AG08395 (cell line): Measurements from ENCODE around the gene TBX5.
"Not testable (repeated sequence)": the region's sequence is repeated elsewhere in the genome, so short reads cannot be mapped to it uniquely, and the experiment has no call there.

Experiments
- DNase-seq: peaks from one replicate; pipeline ENCODE4 v3.0.0; 2012; ENCODE audit warnings: mixed read lengths, low spot score

Gene TBX5

GRCh38 chr12:114371733-114372132 lies 34.2 kb downstream of the TBX5 start:
- DNase-seq, result no peak

GRCh38 chr12:114371250-114371649 lies 34.7 kb downstream of the TBX5 start:
- no peak for DNase-seq

DNA sequence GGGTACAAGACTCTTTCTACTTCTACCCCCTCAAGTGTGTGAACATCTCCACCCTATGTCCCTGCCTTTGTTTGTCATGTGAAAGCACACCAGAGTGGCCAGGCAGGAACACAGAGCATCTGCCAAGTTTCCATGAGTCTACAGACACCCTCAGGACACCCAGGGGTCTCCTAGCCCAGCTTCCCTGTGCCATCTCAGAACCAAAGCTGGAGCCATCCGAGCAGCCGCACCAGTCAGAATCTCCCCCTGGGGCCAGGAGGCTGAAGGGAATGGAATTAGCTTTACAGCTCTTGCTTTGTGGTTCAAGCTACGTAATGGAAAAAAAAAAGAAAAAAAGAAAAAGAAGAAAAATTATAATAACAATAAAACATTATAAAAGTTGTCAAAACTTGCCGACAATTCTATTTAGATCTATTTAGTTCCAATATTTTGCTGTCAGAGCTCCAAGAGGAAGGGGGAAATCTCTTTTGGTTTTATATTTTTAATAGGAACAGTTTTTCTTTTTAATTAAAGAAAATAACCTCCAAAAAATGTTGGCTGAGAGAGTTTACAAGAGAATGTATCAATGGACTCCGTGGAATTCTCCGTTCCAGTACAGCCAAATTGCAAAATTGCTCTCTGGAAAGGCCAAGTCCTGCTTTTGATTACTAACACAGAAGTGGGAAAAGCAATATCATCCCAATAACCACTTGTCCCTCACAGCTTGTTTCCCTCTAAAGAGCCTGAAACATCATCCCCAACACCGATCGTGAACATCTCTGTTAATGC lies 37.1 kb downstream of the TBX5 start:
- DNase-seq, result no peak

DNA sequence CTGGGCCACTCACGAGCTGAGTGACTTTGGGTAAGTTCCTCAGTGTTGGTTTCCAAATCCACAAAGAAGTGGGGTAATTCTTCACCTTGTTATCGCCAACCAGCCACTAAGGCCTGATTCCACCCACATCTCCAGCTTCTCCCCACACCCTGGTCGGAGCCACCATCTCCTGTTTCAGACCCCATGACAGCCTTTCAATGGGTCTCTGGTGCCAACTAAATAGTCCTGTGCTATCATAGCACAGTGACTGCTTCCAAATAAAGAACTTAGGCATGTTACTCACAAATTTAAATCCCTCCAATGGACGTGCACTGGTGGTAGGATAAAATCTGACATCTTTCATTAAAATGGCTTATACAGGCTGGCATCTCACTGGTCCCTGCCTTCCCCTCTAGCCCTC lies 44.0 kb downstream of the TBX5 start:
- no peak for DNase-seq

DNA sequence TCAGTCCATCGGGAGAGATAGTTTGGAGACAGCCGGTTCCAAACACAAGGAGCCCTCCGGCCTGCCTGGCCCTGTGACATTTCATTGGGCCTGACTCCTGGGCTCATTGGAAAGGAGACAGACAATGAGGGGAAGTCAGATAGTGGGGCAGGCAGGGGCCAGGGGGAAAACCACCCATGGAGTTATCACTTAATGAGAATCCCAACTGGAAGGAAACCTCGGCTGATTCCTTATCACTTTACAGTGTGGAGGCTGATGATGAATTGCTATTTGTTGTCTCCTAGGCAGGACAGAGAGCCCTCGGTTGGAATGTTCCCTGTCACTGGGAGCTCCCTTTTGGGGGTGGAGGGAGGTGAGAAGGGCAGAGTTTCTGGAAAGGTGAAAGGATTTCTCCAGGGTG lies 44.4 kb downstream of the TBX5 start:
- DNase-seq, result no peak

- no peak for DNase-seq
Measured at GRCh38 chr12:114360485-114360884, 45.5 kb downstream of the TBX5 start.

DNA sequence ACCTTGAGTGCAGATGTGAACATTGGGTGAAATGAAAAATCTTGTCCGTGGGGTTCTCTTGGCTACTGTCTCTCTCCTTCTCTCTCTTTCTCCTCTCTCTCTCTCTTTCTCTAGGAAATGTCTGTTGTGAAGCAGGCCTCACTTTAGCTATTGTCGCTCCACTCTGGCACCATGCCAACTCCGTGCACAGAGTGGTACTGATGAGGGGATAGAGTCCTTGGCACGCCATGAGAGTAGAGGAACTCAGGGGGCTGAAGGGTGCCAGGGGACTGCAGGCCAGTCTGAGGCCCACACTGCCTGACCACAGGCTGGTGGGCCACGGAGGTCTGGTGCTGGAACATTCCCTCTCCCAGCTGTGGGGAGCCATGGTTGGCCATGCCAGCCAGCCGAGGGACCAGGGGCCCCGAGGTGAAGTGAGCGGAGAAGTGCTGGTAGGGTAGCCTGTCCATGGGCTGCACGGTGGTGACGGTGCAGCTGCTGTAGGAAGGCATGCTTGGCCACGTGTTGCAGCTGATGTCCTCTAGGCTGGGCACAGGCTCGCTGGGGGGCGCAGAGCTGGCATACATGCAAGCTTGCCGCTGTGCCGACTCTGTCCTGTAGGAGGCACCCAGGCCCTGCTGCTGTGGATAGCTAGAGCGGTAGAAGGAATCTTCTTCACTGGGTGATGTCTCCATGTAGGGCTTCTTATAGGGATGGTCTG lies 50.4 kb downstream of the TBX5 start:
- no peak for DNase-seq

DNA sequence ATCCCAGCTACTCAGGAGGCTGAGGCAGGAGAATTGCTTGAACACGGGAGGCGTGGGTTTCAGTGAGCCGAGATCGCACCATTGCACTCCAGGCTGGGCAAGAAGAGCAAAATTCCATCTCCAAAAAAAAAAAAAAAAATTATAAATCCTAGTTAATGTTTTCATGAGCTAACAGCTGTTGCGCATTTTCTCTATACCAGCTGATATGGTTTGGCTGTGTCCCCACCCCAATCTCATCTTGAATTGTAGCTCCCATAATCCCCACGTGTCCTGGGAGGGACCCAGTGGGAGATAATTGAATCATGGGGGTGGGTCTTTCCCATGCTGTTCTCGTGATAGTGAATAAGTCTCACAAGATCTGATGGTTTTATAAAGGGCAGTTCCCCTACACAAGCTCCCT lies 56.7 kb downstream of the TBX5 start:
- DNase-seq, result not testable (repeated sequence)

DNA sequence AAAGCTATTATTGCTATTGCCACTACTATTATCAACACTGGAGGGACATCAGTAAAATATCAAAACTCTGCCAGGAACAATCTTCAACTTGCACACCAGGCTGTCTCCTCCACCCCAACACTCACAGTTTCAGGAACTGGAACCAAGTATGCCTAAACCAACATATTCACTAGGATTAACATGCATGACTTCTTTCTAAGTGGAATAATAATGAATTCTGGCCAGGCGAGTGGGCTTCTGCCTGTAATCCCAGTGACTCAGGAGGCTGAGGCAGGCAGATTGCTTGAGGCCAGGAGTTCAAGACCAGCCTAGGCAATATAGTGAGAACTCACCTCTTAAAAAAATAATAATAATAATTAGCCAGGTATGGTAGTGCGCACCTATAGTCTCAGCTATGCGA lies 58.1 kb downstream of the TBX5 start:
- no peak for DNase-seq

DNA sequence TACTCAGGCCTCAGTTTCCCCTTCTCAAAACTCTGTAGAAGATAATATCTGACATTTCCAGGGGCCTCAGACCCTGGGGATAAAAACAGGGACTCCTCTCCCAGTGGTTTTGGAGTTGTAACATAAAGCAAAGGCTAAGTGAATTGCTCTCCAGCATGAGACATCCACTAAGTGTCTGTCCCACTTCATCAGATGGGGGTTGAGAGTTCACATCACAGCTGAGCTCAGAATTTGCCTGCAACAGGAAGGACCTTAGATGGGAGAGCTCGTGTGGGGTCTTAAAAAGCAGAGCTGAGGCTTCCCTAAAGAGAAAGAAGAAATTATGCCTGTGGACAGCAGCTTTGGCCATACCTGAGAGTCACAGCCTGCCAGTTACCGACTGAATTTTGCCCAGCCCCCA lies 61.1 kb downstream of the TBX5 start:
- no peak for DNase-seq

DNA sequence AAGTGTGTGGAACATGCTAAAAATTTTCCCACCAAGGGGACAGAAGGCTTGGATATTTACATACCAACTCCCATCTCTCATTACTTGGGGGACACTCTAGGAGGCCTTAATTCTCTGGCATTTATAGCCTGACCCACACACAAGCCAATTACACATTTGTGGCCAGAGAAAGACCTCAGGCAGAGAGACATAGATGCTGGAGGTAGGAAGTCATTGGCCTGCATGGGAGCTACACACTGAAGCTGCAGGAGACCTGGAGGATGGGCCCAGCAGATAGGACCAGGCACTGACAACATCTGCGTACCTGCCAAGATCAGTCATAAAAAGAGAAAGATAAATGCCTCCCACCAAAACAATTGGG lies 61.7 kb downstream of the TBX5 start:
- no peak for DNase-seq

- no peak for DNase-seq
Measured at GRCh38 chr12:114343585-114344302, 62.2 kb downstream of the TBX5 start.

DNA sequence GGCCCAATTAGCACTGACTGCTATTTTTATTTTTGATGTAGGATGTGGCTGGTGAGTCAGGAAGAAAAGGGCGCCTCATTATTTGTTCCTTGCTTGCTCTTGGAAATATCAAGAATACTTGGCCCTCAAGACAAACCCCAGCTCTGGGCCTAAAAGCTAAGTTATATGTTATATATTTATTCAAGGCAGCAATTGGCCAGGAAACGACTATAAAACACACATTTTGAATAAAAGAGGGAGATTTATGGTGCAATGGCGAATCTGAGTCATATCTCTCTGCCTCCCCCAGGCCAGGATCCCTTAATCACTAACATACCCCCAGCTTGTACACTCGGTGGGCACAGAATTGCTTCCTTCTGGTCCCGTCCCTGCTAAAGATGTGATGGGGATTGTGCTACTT lies 63.3 kb downstream of the TBX5 start:
- DNase-seq, result no peak

- no peak for DNase-seq
Measured at GRCh38 chr12:114341635-114342034, 64.3 kb downstream of the TBX5 start.

DNA sequence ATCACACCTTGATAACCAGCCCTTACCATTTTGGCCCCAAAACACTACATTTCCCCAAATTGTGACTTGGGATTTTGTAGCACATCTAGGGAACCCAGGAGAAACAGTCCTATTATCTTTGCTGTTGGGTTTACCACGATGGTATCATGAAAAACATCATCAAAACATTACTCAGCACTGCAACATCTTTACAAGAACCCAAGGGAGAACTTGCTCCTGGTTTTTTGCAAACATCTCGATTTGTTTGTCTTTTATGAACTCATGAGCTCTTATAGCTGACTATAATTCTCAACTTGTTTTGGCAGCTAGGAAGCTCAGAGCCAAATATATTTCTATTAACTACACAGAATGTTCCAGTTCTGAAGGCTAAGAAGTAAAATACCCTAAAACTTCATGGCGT lies 65.7 kb downstream of the TBX5 start:
- peak; percentile 29 for DNase-seq

GRCh38 chr12:114339626-114340025 lies 66.3 kb downstream of the TBX5 start:
- peak; percentile 41 for DNase-seq

DNA sequence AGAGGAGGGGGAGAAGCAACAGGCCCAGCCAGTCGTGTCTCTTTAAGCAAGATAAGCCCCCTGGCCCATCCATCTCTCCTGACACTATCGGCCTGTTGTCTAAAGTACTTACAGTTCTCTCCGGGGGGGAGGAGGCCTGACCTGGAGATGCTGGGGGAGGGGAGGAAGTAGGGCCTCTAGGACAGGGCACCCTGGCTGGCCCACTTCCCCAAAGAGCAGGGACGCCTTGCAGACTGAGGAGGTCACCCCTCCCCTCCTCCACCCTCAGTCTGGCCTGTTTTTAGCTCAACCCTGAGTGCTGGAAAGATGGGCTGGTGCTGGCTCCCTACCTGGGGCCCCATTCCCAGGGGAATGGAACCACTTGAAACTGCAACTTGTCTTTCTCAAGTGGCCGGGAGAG lies 70.3 kb downstream of the TBX5 start:
- no peak for DNase-seq

DNA sequence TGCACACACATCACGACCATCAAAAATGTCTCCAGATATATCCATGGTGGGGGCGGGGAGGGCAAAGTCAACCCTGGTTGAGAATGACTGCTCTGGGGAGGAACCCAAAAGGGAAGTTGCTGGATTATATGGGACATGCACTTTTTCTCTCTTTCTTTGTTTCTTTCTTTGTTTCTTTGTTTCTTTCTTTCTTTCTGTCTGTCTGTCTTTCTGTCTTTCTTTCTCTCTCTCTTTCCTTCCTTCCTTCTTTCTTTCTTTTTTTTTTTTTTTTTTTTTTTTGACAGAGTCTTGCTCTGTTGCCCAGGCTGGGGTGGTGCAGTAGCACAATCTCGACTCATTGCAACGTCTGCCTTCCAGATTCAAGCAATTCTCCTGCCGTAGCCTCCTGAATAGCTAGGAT lies 71.5 kb downstream of the TBX5 start:
- DNase-seq, result no peak

- no peak for DNase-seq
Measured at GRCh38 chr12:114328292-114328691, 77.7 kb downstream of the TBX5 start.

- DNase-seq, result no peak
Measured at GRCh38 chr12:114327765-114328164, 78.2 kb downstream of the TBX5 start.

- DNase-seq, result no peak
Measured at GRCh38 chr12:114321524-114321923, 84.4 kb downstream of the TBX5 start.

DNA sequence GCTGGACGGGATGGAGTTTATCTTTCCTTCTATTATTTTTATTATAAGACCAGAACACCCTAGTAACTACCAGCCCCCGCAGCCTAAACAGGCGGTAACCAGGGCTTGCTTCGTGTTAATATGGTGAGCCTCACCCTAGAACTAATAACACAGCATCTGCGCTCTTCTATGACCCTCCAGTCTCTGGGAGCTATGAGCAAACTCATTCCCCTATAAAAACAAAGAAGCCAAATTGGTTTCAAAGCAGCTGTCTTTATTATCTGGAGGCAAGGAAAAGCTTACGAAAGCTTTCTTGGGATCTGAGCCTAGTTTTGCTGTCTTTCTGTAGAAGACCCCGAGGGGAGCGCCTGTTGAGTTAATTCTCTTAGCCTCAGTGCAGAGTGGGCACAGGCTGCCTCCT lies 85.0 kb downstream of the TBX5 start:
- DNase-seq, result no peak

DNA sequence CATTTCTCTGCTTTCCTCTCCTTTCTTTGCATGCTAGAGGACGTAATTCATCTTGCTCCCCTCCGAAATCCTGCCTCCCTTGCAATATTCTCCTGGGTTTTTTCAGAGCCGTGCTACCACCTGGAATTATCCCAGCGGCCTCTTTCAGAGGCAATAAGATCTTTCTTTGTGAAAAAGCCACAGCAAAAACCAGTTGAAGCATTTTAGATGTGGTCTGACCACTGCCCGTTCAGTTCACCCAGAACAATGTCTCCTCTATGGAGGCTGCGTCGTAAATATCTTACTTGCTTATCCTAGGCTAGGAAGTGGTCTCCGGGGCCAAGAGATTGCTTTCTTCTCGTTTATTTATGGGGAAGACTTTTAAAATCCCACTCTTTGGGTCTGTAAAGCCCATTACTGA lies 85.8 kb downstream of the TBX5 start:
- DNase-seq, result no peak
